Gastrocnemius medialis (tissue), 4 donors: Measurements from ENCODE around the gene GRIN1.

Source experiments
- POLR2A ChIP-seq, 2 donors: fragments of 450-650 bp; IDR thresholded peaks; one replicate each; pipeline ENCODE4 v1.6.1; 2017; ENCODE audit warnings: antibody characterized with exemption in 2 of 2, mild to moderate bottlenecking in 2 of 2, moderate library complexity in 2 of 2
- TF ChIP-seq, protein P1 (sequence below), 5 experiments: fragments of 450-650 bp in 3 of 5; fragments of 200-600 bp in 2 of 5; sonication (generic) in 2 of 5; IDR thresholded peaks in 4 of 5; conservative IDR thresholded peaks in 1 of 5; 1 replicate in 4 of 5; 2 replicates in 1 of 5; pipeline ENCODE4 v1.5.1; 2016 to 2019; ENCODE audit warnings: antibody characterized with exemption in 5 of 5, mild to moderate bottlenecking in 3 of 5, moderate library complexity in 3 of 5

DNA sequence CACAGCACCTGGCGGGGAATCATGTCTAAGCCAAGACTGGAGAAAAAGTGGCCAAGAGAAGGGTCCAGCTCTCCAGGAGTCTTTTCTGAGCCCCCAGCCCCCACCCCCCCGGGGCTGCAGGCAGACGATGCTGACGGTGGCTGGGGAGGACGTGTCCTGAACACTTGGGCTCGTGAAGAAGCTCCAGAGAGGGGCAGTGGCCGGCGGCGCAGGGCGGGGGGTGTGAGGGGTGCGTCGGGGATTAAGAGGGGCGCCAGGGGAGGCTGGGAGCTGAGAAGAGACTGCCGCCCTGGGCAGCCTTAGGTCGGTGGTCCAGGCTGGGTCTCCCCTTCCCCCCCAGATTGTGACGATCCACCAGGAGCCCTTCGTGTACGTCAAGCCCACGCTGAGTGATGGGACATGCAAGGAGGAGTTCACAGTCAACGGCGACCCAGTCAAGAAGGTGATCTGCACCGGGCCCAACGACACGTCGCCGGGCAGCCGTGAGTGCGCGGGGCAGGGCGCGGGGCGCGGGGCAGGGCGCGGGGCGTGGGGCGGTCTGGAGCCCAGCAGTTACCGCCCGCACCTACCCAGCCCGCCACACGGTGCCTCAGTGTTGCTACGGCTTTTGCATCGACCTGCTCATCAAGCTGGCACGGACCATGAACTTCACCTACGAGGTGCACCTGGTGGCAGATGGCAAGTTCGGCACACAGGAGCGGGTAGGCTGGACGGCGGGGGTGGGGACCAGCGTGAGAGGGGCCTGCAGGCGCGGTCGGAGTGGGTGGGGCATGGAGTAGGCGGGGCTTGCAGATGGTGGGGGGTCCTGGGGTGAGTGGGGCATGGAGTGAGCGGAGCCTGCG is 22.0 kb downstream of the GRIN1 start:
- TF ChIP-seq, protein P1, sequence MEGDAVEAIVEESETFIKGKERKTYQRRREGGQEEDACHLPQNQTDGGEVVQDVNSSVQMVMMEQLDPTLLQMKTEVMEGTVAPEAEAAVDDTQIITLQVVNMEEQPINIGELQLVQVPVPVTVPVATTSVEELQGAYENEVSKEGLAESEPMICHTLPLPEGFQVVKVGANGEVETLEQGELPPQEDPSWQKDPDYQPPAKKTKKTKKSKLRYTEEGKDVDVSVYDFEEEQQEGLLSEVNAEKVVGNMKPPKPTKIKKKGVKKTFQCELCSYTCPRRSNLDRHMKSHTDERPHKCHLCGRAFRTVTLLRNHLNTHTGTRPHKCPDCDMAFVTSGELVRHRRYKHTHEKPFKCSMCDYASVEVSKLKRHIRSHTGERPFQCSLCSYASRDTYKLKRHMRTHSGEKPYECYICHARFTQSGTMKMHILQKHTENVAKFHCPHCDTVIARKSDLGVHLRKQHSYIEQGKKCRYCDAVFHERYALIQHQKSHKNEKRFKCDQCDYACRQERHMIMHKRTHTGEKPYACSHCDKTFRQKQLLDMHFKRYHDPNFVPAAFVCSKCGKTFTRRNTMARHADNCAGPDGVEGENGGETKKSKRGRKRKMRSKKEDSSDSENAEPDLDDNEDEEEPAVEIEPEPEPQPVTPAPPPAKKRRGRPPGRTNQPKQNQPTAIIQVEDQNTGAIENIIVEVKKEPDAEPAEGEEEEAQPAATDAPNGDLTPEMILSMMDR (IDR thresholded peaks at IDR 0.05 in 4 of 5, conservative IDR thresholded peaks at IDR 0.05 in 1 of 5), result no peak
- TF ChIP-seq POLR2A (IDR thresholded peaks at IDR 0.05), result no peak
